ENCODE measurements around the gene OFD1.

Gene OFD1

GRCh38 chrX:13732246-13733067 is 2.1 kb upstream of the OFD1 start:
- DNase-seq (ENCODE audit: low spot score): no peak
- ChIA-PET POLR2A (ENCODE audit: low non-redundant PET) (interaction anchor here (0.5 kb wide), 1 partner anchor 9 kb away, joined by 7 read pairs; no protein-coding TSS in a partner anchor), CTCF (no interaction called here)
- TF ChIP-seq CTCF (conservative IDR thresholded peaks at IDR 0.05; ENCODE audit: low read depth): no peak
- no peak overlapping the region for H3K27ac ChIP-seq

GRCh38 chrX:13733506-13733905 is 1.0 kb upstream of the OFD1 start:
- DNase-seq (ENCODE audit: low spot score): no peak
- TF ChIP-seq CTCF (conservative IDR thresholded peaks at IDR 0.05; ENCODE audit: low read depth): no peak
- ChIA-PET POLR2A (ENCODE audit: low non-redundant PET) (no interaction called here), CTCF (no interaction called here)
- no peak overlapping the region for H3K27ac ChIP-seq

GRCh38 chrX:13741695-13742094 is 7.1 kb downstream of the OFD1 start:
- ChIA-PET CTCF (no interaction called here), POLR2A (ENCODE audit: low non-redundant PET) (no interaction called here)

GRCh38 chrX:13742397-13743176 is 8.0 kb downstream of the OFD1 start:
- ChIA-PET CTCF (no interaction called here), POLR2A (ENCODE audit: low non-redundant PET) (no interaction called here)
- no peak for TF ChIP-seq CTCF (conservative IDR thresholded peaks at IDR 0.05; ENCODE audit: low read depth)
- no peak for DNase-seq (ENCODE audit: low spot score)
- H3K27ac ChIP-seq: no peak overlapping the region

More at GRCh38 chrX:13741695-13742094, 7.1 kb downstream of the OFD1 start:
- no peak for DNase-seq (ENCODE audit: low spot score)
- TF ChIP-seq CTCF (conservative IDR thresholded peaks at IDR 0.05; ENCODE audit: low read depth): no peak
- H3K27ac ChIP-seq: no peak overlapping the region

- CTCF ChIA-PET: interaction anchor here (0.8 kb wide), 1 partner anchor 26 kb away, joined by 3 read pairs; no protein-coding TSS in a partner anchor
- H3K27ac ChIP-seq: no peak overlapping the region
- POLR2A ChIA-PET (ENCODE audit: low non-redundant PET): no interaction called here
- 0 out of 2 replicates have a peak, but pooled peaks have one; percentile 14 for TF ChIP-seq CTCF (conservative IDR thresholded peaks at IDR 0.05; ENCODE audit: low read depth)
- no peak for DNase-seq (ENCODE audit: low spot score)
Observed at GRCh38 chrX:13747836-13748235, 13.3 kb downstream of the OFD1 start.

GRCh38 chrX:13748486-13748885 is 13.9 kb downstream of the OFD1 start:
- no peak overlapping the region for H3K27ac ChIP-seq
- POLR2A ChIA-PET (ENCODE audit: low non-redundant PET): no interaction called here
- CTCF ChIA-PET: interaction anchor here (0.8 kb wide), 1 partner anchor 27 kb away, joined by 3 read pairs; no protein-coding TSS in a partner anchor
- no peak for TF ChIP-seq CTCF (conservative IDR thresholded peaks at IDR 0.05; ENCODE audit: low read depth)
- DNase-seq (ENCODE audit: low spot score): no peak
